HCT116 (cell line): ENCODE results near the gene CPNE4. TPM values are rescaled to one million over a fixed set of nuclear protein-coding genes. Genes with fewer than 3 reads are reported as not detected.

Source experiments
- ATAC-seq: fragments of 200-7000 bp; cut with Tn5 transposase; 2 replicates; pipeline ENCODE4 v1.9.1; 2020; ENCODE audit warnings: mild to moderate bottlenecking, moderate library complexity
- BruUV-seq: library from RNA; stranded (reverse); fragments of 400-500 nt; replicated peaks from 2 replicates; lab custom pipeline; 2021; lab: Mats Ljungman, UMichigan
- CTCF ChIA-PET: fragments of 300-600 bp; sonication (Branson Sonifier 250); formaldehyde crosslinking; loops from one replicate; lab custom pipeline; 2021; ENCODE audit warnings: antibody characterized with exemption; lab: Charles Lee
- POLR2A ChIA-PET: fragments of 300-600, 350-600 bp; sonication (Branson Sonifier 250); formaldehyde crosslinking; loops from one replicate; lab custom pipeline; 2021; ENCODE audit warnings: antibody characterized with exemption; lab: Charles Lee
- RAD21 ChIA-PET, 2 experiments: fragments of 300-600 bp; sonication (Branson Sonifier 250); formaldehyde crosslinking; loops; one replicate each; lab custom pipeline; 2023; ENCODE audit warnings: low total read pairs in 2 of 2; ENCODE audit not compliant: uncharacterized antibody in 2 of 2, unreplicated experiment in 2 of 2, low non-redundant PET in 1 of 2; lab: Charles Lee
- DNase-seq: peaks from one replicate; pipeline ENCODE4 v3.0.0-alpha.2; 2010; ENCODE audit warnings: low read depth, low spot score
- H2AFZ ChIP-seq: fragments of 200-600 bp; shearing (Covaris generic), sonication (generic); 2 replicates; pipeline ENCODE4 v1.6.1; 2017; ENCODE audit warnings: low read depth, mixed run types, mixed read lengths, antibody characterized with exemption, low read length; ENCODE audit not compliant: poor library complexity, severe bottlenecking
- H3K27ac ChIP-seq: 2 replicates; pipeline ENCODE4 v1.5.1; 2012; ENCODE audit warnings: low read depth, low read length
- H3K27me3 ChIP-seq: fragments of 200-600 bp; sonication (generic); 2 replicates; pipeline ENCODE4 v1.6.1; 2016; ENCODE audit warnings: mixed run types, low read length, mixed read lengths; ENCODE audit not compliant: insufficient read depth
- H3K36me3 ChIP-seq, 2 experiments: fragments of 200-500 bp in 1 of 2; fragments of 200-600 bp in 1 of 2; sonication (Bioruptor generic) in 1 of 2; sonication (generic) in 1 of 2; 2 replicates each; pipeline versions ENCODE4 v1.5.1 to v1.6.1; 2014 to 2016; ENCODE audit warnings: low read length in 2 of 2, inconsistent platforms in 1 of 2, mixed read lengths in 1 of 2, mixed run types in 1 of 2; ENCODE audit not compliant: insufficient read depth in 2 of 2, control insufficient read depth in 1 of 2
- H3K4me1 ChIP-seq, 2 experiments: fragments of 200-600 bp in 1 of 2; sonication (generic) in 1 of 2; 2 replicates each; pipeline versions ENCODE4 v1.5.1 to v1.6.1; 2012 to 2017; ENCODE audit warnings: low read length in 2 of 2, inconsistent platforms in 1 of 2, mild to moderate bottlenecking in 1 of 2, mixed read lengths in 1 of 2, mixed run types in 1 of 2, moderate library complexity in 1 of 2; ENCODE audit not compliant: insufficient read depth in 2 of 2, control insufficient read depth in 1 of 2
- H3K4me2 ChIP-seq: fragments of 200-600 bp; sonication (generic); 2 replicates; pipeline ENCODE4 v1.6.1; 2017; ENCODE audit warnings: mixed run types, low read length, mixed read lengths
- H3K4me3 ChIP-seq, 2 experiments: fragments of 200-600 bp in 1 of 2; sonication (generic) in 1 of 2; replicated peaks in 1 of 2; 2 replicates each; pipeline ENCODE4 v1.5.1; 2011 to 2016; ENCODE audit warnings: low read length in 2 of 2, control low read depth in 1 of 2, low read depth in 1 of 2, mild to moderate bottlenecking in 1 of 2, mixed read lengths in 1 of 2, mixed run types in 1 of 2
- H3K79me2 ChIP-seq: fragments of 200-600 bp; sonication (generic); 2 replicates; pipeline ENCODE4 v1.6.1; 2017; ENCODE audit warnings: mild to moderate bottlenecking, mixed run types, low read length, moderate library complexity, mixed read lengths; ENCODE audit not compliant: insufficient read depth
- H3K9ac ChIP-seq: fragments of 200-600 bp; sonication (generic); 2 replicates; pipeline ENCODE4 v1.6.1; 2016; ENCODE audit warnings: low read length, mixed read lengths
- H3K9me2 ChIP-seq: fragments of 200-600 bp; sonication (generic), shearing (Covaris generic); 2 replicates; pipeline ENCODE4 v1.6.1; 2017; ENCODE audit warnings: mixed run types, mild to moderate bottlenecking, moderate library complexity; ENCODE audit not compliant: insufficient read depth
- H3K9me3 ChIP-seq, 2 experiments: fragments of 200-500 bp in 1 of 2; fragments of 200-600 bp in 1 of 2; sonication (Bioruptor generic) in 1 of 2; sonication (generic) in 1 of 2; 2 replicates each; pipeline ENCODE4 v1.6.1; 2014 to 2017; ENCODE audit warnings: low read length in 2 of 2, mixed read lengths in 2 of 2, inconsistent platforms in 1 of 2, low read depth in 1 of 2, mild to moderate bottlenecking in 1 of 2, mixed run types in 1 of 2, moderate library complexity in 1 of 2; ENCODE audit not compliant: control insufficient read depth in 1 of 2, insufficient read depth in 1 of 2
- H4K20me1 ChIP-seq: fragments of 200-600 bp; sonication (generic), shearing (Covaris generic); 2 replicates; pipeline ENCODE4 v1.6.1; 2017; ENCODE audit warnings: mixed run types, mild to moderate bottlenecking, moderate library complexity; ENCODE audit not compliant: insufficient read depth
- ATF3 ChIP-seq: IDR thresholded peaks from 2 replicates; pipeline ENCODE4 v1.6.1; 2012
- CBX3 ChIP-seq: IDR thresholded peaks from 2 replicates; pipeline ENCODE4 v1.6.1; 2012; ENCODE audit warnings: low read depth
- EGR1 ChIP-seq: IDR thresholded peaks from 2 replicates; pipeline ENCODE4 v1.6.1; 2012; ENCODE audit warnings: low read depth
- ELF1 ChIP-seq: IDR thresholded peaks from 2 replicates; pipeline ENCODE4 v1.6.1; 2012; ENCODE audit warnings: low read depth, borderline replicate concordance
- FOSL1 ChIP-seq: IDR thresholded peaks from 2 replicates; pipeline ENCODE4 v1.6.1; 2012; ENCODE audit warnings: low read depth
- JUND ChIP-seq: IDR thresholded peaks from 2 replicates; pipeline ENCODE4 v1.6.1; 2012
- MAX ChIP-seq: IDR thresholded peaks from 2 replicates; pipeline ENCODE4 v1.6.1; 2012
- POLR2A ChIP-seq: IDR thresholded peaks from 2 replicates; pipeline ENCODE4 v1.7.0; 2011; ENCODE audit warnings: borderline replicate concordance; ENCODE audit not compliant: insufficient read depth, insufficient read length; ENCODE audit errors: extremely low read depth
- SIN3A ChIP-seq: IDR thresholded peaks from 2 replicates; pipeline ENCODE4 v1.6.1; 2012; ENCODE audit warnings: low read depth
- SRF ChIP-seq: IDR thresholded peaks from 2 replicates; pipeline ENCODE4 v1.6.1; 2012; ENCODE audit warnings: low read depth
- TCF7L2 ChIP-seq: IDR thresholded peaks from 2 replicates; pipeline ENCODE4 v1.7.0; 2011; ENCODE audit warnings: borderline replicate concordance, inconsistent platforms; ENCODE audit not compliant: insufficient read depth, insufficient read length; ENCODE audit errors: extremely low read depth
- YY1 ChIP-seq: IDR thresholded peaks from 2 replicates; pipeline ENCODE4 v1.6.1; 2011; ENCODE audit warnings: low read length, low read depth, moderate library complexity, mild to moderate bottlenecking; ENCODE audit not compliant: insufficient replicate concordance; ENCODE audit errors: extremely low read depth
- ZNF274 ChIP-seq: fragments of 200-500 bp; sonication (Bioruptor generic); IDR thresholded peaks from 2 replicates; pipeline ENCODE4 v1.6.1; 2014; ENCODE audit warnings: mild to moderate bottlenecking, low read depth, low read length, inconsistent platforms
- intact Hi-C: fragments of 100-400 bp; cut with micrococcal nuclease; formaldehyde crosslinking; loops from 2 replicates; pipeline ENCODE4 v1.10.0; 2022
- total RNA-seq: library from RNA; stranded (reverse); gene quantifications from one replicate; pipeline ENCODE4 v1.2.1, GENCODE V29; 2021; ENCODE audit not compliant: unreplicated experiment
- TF ChIP-seq, protein P1 (sequence below): IDR thresholded peaks from 2 replicates; pipeline ENCODE4 v1.6.1; 2012; ENCODE audit warnings: low read depth
- TF ChIP-seq, protein P2 (sequence below), 3 experiments: fragments of 200-600 bp in 1 of 3; sonication (generic) in 1 of 3; IDR thresholded peaks in 2 of 3; conservative IDR thresholded peaks in 1 of 3; 2 replicates each; pipeline ENCODE4 v1.5.1; 2012 to 2017; ENCODE audit warnings: low read depth in 2 of 3, low read length in 2 of 3, antibody characterized with exemption in 1 of 3, borderline replicate concordance in 1 of 3, control low read depth in 1 of 3, mild to moderate bottlenecking in 1 of 3, mixed read lengths in 1 of 3, mixed run types in 1 of 3, moderate library complexity in 1 of 3; ENCODE audit not compliant: insufficient read depth in 1 of 3

CPNE4 gene
- total RNA-seq, 1 experiment from 2014 or later, result not detected

DNA sequence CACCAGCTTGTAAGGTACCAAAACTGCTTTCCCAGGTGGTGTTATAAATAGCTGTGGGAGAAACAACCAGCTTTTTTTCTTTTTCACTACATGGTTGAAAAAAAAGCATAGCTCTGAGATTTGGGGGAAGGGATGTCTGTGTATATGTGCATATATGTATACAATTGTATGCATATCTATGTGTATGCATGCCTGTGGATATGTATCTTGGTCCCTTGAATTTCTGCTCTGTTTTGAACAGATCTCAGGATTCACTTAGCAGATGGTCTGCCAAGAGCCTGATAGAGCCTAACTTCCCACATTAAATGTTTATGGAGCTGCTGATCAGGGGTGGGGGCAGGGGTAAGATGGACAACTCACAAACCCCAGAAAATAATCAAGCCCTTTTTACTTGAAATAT lies 39.0 kb upstream of the CPNE4 start:
- Histone ChIP-seq H3K4me3 (no peak overlapping the region), H3K36me3 (no peaks in the 10 kb centered on the region), H3K27ac (no peak overlapping the region), H4K20me1 (no peaks in the 10 kb centered on the region), H3K9me2 (no peaks in the 10 kb centered on the region), H3K4me2 (no peak overlapping the region), H3K9me3 (no peaks in the 10 kb centered on the region), H3K4me1 (no peaks in the 10 kb centered on the region), H3K27me3 (peaks cover 13% of the 10 kb centered on the region; the same call in 1 of the 2 replicates), H2AFZ (no peak overlapping the region), H3K79me2 (no peaks in the 10 kb centered on the region), H3K9ac (no peak overlapping the region)
- no peak for TF ChIP-seq JUND
- TF ChIP-seq FOSL1, result no peak
- TF ChIP-seq ATF3, result no peak
- TF ChIP-seq ELF1, result no peak
- no peak for TF ChIP-seq CBX3
- TF ChIP-seq EGR1, result no peak
- TF ChIP-seq, protein P1, sequence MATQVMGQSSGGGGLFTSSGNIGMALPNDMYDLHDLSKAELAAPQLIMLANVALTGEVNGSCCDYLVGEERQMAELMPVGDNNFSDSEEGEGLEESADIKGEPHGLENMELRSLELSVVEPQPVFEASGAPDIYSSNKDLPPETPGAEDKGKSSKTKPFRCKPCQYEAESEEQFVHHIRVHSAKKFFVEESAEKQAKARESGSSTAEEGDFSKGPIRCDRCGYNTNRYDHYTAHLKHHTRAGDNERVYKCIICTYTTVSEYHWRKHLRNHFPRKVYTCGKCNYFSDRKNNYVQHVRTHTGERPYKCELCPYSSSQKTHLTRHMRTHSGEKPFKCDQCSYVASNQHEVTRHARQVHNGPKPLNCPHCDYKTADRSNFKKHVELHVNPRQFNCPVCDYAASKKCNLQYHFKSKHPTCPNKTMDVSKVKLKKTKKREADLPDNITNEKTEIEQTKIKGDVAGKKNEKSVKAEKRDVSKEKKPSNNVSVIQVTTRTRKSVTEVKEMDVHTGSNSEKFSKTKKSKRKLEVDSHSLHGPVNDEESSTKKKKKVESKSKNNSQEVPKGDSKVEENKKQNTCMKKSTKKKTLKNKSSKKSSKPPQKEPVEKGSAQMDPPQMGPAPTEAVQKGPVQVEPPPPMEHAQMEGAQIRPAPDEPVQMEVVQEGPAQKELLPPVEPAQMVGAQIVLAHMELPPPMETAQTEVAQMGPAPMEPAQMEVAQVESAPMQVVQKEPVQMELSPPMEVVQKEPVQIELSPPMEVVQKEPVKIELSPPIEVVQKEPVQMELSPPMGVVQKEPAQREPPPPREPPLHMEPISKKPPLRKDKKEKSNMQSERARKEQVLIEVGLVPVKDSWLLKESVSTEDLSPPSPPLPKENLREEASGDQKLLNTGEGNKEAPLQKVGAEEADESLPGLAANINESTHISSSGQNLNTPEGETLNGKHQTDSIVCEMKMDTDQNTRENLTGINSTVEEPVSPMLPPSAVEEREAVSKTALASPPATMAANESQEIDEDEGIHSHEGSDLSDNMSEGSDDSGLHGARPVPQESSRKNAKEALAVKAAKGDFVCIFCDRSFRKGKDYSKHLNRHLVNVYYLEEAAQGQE, result no peak
- DNase-seq (no peak), ATAC-seq (no peak)
- BruUV-seq, result no TSS peak
- POLR2A ChIA-PET, result no interaction called here
- CTCF ChIA-PET, result no interaction called here
- RAD21 ChIA-PET, result no interaction called here
- intact Hi-C loops, result no loop called here

GRCh38 chr3:132071043-132071442 lies 36.2 kb upstream of the CPNE4 start:
- ChIA-PET RAD21 (no interaction called here), CTCF (no interaction called here), POLR2A (no interaction called here)
- H3K36me3 ChIP-seq, result no peaks in the 10 kb centered on the region
- H3K4me2 ChIP-seq, result no peak overlapping the region
- no peaks in the 10 kb centered on the region for H3K79me2 ChIP-seq
- H2AFZ ChIP-seq, result no peak overlapping the region
- DNase-seq (no peak), ATAC-seq (no peak)
- no peak overlapping the region for H3K27ac ChIP-seq
- intact Hi-C loops, result no loop called here
- H3K4me1 ChIP-seq, result no peaks in the 10 kb centered on the region
- no peak overlapping the region for H3K9ac ChIP-seq
- H4K20me1 ChIP-seq, result no peaks in the 10 kb centered on the region
- no peaks in the 10 kb centered on the region for H3K9me2 ChIP-seq
- no peaks in the 10 kb centered on the region for H3K9me3 ChIP-seq
- H3K27me3 ChIP-seq, result peaks cover 16% of the 10 kb centered on the region; the same call in 1 of the 2 replicates
- no peak overlapping the region for H3K4me3 ChIP-seq
- BruUV-seq, result no TSS peak
- TF ChIP-seq ZNF274 (no peak), ATF3 (no peak), SRF (no peak), YY1 (no peak), ELF1 (no peak), TCF7L2 (no peak), CBX3 (no peak), FOSL1 (no peak), EGR1 (no peak), POLR2A (no peak), SIN3A (no peak), MAX (no peak)
- TF ChIP-seq, protein P2, sequence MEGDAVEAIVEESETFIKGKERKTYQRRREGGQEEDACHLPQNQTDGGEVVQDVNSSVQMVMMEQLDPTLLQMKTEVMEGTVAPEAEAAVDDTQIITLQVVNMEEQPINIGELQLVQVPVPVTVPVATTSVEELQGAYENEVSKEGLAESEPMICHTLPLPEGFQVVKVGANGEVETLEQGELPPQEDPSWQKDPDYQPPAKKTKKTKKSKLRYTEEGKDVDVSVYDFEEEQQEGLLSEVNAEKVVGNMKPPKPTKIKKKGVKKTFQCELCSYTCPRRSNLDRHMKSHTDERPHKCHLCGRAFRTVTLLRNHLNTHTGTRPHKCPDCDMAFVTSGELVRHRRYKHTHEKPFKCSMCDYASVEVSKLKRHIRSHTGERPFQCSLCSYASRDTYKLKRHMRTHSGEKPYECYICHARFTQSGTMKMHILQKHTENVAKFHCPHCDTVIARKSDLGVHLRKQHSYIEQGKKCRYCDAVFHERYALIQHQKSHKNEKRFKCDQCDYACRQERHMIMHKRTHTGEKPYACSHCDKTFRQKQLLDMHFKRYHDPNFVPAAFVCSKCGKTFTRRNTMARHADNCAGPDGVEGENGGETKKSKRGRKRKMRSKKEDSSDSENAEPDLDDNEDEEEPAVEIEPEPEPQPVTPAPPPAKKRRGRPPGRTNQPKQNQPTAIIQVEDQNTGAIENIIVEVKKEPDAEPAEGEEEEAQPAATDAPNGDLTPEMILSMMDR (IDR thresholded peaks at IDR 0.05 in 2 of 3, conservative IDR thresholded peaks at IDR 0.05 in 1 of 3; ENCODE audit: borderline replicate concordance in 1 of 3, insufficient read depth in 1 of 3, low read depth in 2 of 3, low read length in 2 of 3), result no peak
